Activated B cell treated with CpG ODN at 0.5 μM for 24 hours (primary cell): ENCODE measurements around the gene PHACTR3. TPM values are rescaled to one million over a fixed set of nuclear protein-coding genes. Genes with fewer than 3 reads are reported as not detected.
"Not testable (repeated sequence)": the region's sequence is repeated elsewhere in the genome, so short reads cannot be mapped to it uniquely, and the experiment has no call there.

Experiments
- ATAC-seq: fragments of 200-7000 bp; cut with Tn5 transposase; one replicate; pipeline ENCODE4 v1.10.0; 2021; ENCODE audit warnings: low read depth, mild to moderate bottlenecking, moderate library complexity
- CTCF ChIA-PET: fragments of 350-600 bp; sonication (Branson Sonifier 250); formaldehyde crosslinking; loops from one replicate; lab custom pipeline; 2021; ENCODE audit warnings: antibody characterized with exemption; lab: Charles Lee
- POLR2A ChIA-PET: fragments of 350-600 bp; sonication (Branson Sonifier 250); formaldehyde crosslinking; loops from one replicate; lab custom pipeline; 2021; ENCODE audit warnings: antibody characterized with exemption; lab: Charles Lee
- DNase-seq: peaks from one replicate; pipeline ENCODE4 v3.0.0; 2022
- H3K27ac Mint-ChIP-seq: one replicate; pipeline ENCODE4 v1.8.0; 2020; ENCODE audit warnings: mixed read lengths
- H3K27me3 Mint-ChIP-seq: one replicate; pipeline ENCODE4 v1.8.0; 2021; ENCODE audit warnings: mixed read lengths
- H3K36me3 Mint-ChIP-seq: one replicate; pipeline ENCODE4 v1.8.0; 2021; ENCODE audit warnings: low read depth, mixed read lengths
- H3K4me1 Mint-ChIP-seq: one replicate; pipeline ENCODE4 v1.8.0; 2021; ENCODE audit warnings: mixed read lengths
- H3K4me3 Mint-ChIP-seq: one replicate; pipeline ENCODE4 v1.8.0; 2020; ENCODE audit warnings: mild to moderate bottlenecking, mixed read lengths
- H3K9me3 Mint-ChIP-seq: one replicate; pipeline ENCODE4 v1.8.0; 2020; ENCODE audit warnings: mixed read lengths
- CTCF ChIP-seq: fragments of 200-600 bp; IDR thresholded peaks from one replicate; pipeline ENCODE4 v1.8.0; 2022; ENCODE audit warnings: antibody characterized with exemption, mild to moderate bottlenecking
- intact Hi-C: fragments of 100-400 bp; cut with micrococcal nuclease; formaldehyde crosslinking; loops from one replicate; pipeline ENCODE4 v1.15.1; 2024
- total RNA-seq: library from RNA; stranded (reverse); gene quantifications from 2 replicates; pipeline ENCODE4 v1.2.3, GENCODE V29; 2022

The PHACTR3 gene
- total RNA-seq, 1 donor from 2014 or later = not detected

GRCh38 chr20:59616306-59616705, 12.0 kb downstream of the PHACTR3 start:
- Mint-ChIP-seq H3K27ac (no peak overlapping the region), H3K27me3 (peaks cover 7% of the 10 kb centered on the region), H3K4me1 (no peaks in the 10 kb centered on the region), H3K4me3 (no peak overlapping the region), H3K9me3 (no peaks in the 10 kb centered on the region), H3K36me3 (no peaks in the 10 kb centered on the region)
- no peak for TF ChIP-seq CTCF
- intact Hi-C loops = no loop called here
- ChIA-PET CTCF (no interaction called here), POLR2A (no interaction called here)
- DNase-seq = no peak
- ATAC-seq = no peak

GRCh38 chr20:59617221-59617620, 12.9 kb downstream of the PHACTR3 start:
- no peaks in the 10 kb centered on the region for H3K36me3 Mint-ChIP-seq
- intact Hi-C loops = no loop called here
- no peaks in the 10 kb centered on the region for H3K4me1 Mint-ChIP-seq
- CTCF ChIA-PET = no interaction called here
- DNase-seq = no peak
- H3K27me3 Mint-ChIP-seq = peaks cover 7% of the 10 kb centered on the region
- no peak overlapping the region for H3K27ac Mint-ChIP-seq
- ATAC-seq = no peak
- no peaks in the 10 kb centered on the region for H3K9me3 Mint-ChIP-seq
- POLR2A ChIA-PET = no interaction called here
- no peak for TF ChIP-seq CTCF
- no peak overlapping the region for H3K4me3 Mint-ChIP-seq

- no peak overlapping the region for H3K27ac Mint-ChIP-seq
- no peak for DNase-seq
- intact Hi-C loops = no loop called here
- no peaks in the 10 kb centered on the region for H3K4me1 Mint-ChIP-seq
- H3K36me3 Mint-ChIP-seq = no peaks in the 10 kb centered on the region
- no peak for TF ChIP-seq CTCF
- H3K27me3 Mint-ChIP-seq = peaks cover 7% of the 10 kb centered on the region
- ATAC-seq = no peak
- no peaks in the 10 kb centered on the region for H3K9me3 Mint-ChIP-seq
- H3K4me3 Mint-ChIP-seq = no peak overlapping the region
- POLR2A ChIA-PET = no interaction called here
- CTCF ChIA-PET = no interaction called here
These were observed 13.8 kb downstream of the PHACTR3 start for GRCh38 chr20:59618131-59618530.

GRCh38 chr20:59618585-59618984, 14.2 kb downstream of the PHACTR3 start:
- intact Hi-C loops, CTCF ChIA-PET, ATAC-seq: not testable (repeated sequence)

GRCh38 chr20:59620860-59621505, 16.6 kb downstream of the PHACTR3 start:
- CTCF ChIA-PET = no interaction called here
- Mint-ChIP-seq H3K4me1 (no peaks in the 10 kb centered on the region), H3K9me3 (no peaks in the 10 kb centered on the region), H3K36me3 (no peaks in the 10 kb centered on the region), H3K27ac (no peak overlapping the region), H3K27me3 (peaks cover 7% of the 10 kb centered on the region), H3K4me3 (no peak overlapping the region)
- POLR2A ChIA-PET = no interaction called here
- DNase-seq (no peak), ATAC-seq (no peak)
- intact Hi-C loops = no loop called here
- no peak for TF ChIP-seq CTCF

More at GRCh38 chr20:59618585-59618984, 14.2 kb downstream of the PHACTR3 start:
- H3K36me3 Mint-ChIP-seq, H3K4me1 Mint-ChIP-seq, H3K27ac Mint-ChIP-seq, POLR2A ChIA-PET, H3K9me3 Mint-ChIP-seq, H3K27me3 Mint-ChIP-seq, H3K4me3 Mint-ChIP-seq, DNase-seq: not testable (repeated sequence)

- peaks cover 6% of the 10 kb centered on the region for H3K27me3 Mint-ChIP-seq
- intact Hi-C loops = no loop called here
These were observed 18.2 kb downstream of the PHACTR3 start for GRCh38 chr20:59622496-59622895.

More at GRCh38 chr20:59622496-59622895, 18.2 kb downstream of the PHACTR3 start:
- no peak for TF ChIP-seq CTCF
- H3K27ac Mint-ChIP-seq = no peak overlapping the region
- CTCF ChIA-PET = no interaction called here
- H3K36me3 Mint-ChIP-seq = no peaks in the 10 kb centered on the region
- H3K4me3 Mint-ChIP-seq = no peak overlapping the region
- ATAC-seq = no peak
- no peaks in the 10 kb centered on the region for H3K9me3 Mint-ChIP-seq
- no peaks in the 10 kb centered on the region for H3K4me1 Mint-ChIP-seq
- DNase-seq = no peak
- POLR2A ChIA-PET = no interaction called here
